DLD1 (cell line): ENCODE results near the gene CD74.

Source experiments
- in situ Hi-C: cut with HindIII; loops from 2 replicates; pipeline ENCODE4 v1.10.0; 2017; ENCODE audit warnings: low sequenced_read_pairs

CD74 gene

DNA sequence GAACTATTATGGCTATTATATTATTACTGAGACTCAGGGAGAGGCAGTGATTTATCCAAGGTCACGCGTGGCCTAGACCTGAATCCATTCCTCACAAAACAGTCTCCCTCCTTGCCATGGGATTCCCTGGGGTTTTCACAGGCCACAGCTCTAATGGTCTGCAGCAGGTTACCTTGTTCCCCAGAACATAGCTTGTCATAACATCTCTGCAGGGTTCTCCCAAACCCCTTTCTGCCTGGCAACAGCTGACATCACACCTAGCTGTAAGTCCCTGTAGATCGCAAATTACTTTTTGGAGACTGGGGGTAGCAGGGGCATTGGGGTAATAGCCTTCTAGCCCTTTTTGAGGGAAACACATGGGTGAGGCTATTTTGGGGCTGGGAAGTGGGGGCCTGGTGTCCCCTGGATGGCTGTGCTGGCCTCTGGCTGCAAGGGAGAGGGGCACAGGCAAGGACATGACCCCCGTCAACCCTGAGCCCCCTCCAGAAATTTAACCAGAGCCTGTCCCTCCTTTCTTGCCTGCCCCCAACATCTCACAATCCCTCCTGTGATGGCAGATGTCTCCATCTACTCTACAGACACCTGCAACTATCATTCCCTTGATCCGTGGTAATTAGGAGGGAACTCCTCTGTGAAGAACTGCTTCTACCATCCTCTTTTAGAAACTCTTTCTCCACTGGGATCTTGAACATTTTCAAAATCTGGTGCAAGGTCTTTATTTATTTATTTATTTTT lies 1.3 kb downstream of the CD74 start:
- in situ Hi-C loops: no loop called here

DNA sequence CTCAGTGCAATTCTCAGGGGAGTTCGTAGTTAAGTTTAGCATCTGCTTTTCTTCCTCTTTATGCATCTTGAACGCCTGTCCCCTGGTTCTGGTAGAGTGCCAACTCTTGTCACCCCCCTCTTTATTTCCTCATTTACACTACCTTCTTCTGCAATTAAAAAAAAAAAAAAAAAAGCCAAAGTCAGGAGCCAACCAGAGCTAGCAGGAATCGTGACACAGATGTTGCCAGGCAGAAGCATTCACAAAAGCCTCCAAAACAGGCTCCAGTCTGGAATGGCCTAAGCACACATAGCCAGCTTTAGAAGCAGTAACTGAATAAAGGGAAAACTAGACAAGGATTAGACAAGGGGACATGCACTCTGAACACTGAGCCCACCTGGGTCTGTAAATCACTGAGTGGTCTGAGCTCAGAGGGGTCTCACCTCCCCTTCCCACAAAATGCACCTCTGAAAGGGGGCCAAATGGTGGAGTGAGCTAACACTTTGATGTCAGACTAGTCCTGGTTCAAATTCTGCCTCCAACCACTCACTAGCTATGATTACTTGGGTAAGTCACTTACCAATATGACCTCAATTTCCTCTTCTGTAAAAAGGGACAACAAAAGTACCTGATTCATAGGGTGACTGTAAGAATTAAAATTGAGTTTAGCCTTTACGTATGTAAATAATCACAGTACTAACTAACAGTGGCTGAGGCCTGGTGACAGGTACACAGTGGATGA lies 2.0 kb downstream of the CD74 start:
- in situ Hi-C loops: no loop called here

DNA sequence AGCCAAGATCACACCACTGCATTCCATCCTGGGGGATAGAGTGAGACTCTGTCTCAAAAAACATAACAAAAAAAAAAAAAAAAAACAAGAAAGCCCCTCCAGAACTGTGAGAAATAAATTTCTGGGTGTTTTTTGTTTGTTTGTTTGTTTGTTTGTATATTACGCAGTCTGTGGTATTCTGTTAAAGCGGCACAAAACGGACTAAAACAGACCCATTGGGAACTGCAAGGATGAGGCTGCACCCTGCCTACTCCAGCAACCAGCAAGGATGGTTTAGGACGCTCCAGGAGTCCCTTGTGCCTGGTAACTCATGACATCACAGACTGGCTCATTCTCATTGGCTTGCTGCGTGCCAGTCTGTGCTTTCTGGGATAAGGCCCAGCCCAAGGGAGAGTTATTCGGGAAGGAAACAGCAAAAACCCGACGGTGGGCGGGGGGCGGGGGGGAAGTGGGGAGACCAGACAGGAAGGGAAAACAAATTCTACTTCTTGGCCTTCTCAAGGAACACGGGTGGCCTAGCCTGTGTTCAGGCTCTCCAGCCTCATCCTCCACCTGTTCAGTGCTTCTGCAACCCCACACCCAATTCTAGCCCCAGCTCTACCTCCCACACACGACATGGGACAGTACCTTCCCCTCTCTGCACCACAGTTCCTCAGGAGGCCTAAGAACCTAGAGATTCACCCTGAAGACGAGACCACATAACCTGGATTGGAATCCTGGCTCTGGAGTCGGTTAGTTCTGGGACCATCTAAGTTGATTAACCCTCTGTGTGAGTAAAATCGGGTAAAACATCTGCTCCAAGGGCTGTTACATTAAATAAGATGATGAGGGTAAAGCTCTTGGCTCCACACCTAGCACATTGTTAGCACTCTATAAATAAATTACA lies 2.8 kb downstream of the CD74 start:
- in situ Hi-C loops: no loop called here

DNA sequence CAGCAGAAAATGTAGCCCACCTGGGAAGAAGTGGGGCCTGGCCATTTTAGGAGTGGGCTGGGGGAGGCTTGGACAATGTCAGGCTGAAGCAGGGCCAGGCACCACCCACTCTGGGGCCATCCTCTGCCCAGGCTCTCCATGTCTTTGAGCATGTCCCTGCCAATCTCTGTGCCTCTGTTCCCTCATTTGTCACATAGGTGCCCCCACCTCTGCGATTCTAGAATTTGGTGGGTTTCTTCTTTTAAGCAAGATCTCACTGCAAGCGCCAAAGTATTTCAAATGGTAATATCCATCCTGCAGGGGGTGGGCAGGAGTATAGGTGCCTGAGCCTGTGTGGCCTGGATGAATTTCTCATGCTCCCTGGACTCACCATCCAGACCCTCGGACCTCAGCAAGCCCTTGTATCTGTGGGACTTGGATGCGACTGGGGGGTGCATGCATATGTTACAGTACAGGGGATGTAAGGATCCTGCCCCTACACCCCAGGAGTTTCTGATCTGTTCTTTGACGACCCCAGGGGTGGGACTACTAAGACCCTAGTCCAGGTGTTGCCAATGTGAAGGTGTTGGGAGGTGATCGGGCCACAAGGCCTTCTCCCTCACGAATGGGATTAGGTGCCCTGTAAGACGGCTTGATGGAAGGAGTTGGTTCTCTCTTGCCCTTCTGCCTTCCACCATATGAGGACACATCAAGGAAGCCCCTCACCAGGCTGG lies 4.3 kb downstream of the CD74 start:
- in situ Hi-C loops: no loop called here

DNA sequence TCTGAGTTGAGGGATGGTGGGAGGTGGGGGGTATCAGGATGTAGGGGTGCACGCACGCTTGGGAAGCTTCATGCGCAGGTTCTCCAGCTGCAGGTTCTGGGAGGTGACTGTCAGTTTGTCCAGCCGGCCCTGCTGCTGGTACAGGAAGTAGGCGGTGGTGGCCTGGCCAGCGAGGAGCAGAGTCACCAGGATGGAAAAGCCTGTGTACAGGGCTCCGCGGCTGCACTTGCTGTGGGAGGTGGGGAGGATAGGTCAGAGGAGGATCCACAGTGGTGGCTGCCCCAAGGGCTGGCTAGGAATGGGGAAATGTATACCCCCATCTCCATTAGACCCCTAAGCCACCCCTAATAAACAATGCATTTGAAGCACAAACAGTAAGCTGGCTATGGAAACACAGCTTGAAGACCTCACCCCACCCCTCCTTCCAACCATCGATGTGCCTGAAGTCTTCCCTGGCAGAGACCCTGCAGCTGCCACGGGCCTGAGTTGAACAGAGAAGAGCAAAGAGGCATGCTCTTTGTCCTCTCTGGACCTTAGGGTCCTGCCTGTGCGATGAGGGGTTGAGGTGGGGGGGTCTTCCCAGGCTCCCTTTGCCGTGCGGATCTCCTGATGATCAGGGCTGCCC lies 5.5 kb downstream of the CD74 start:
- in situ Hi-C loops: no loop called here

DNA sequence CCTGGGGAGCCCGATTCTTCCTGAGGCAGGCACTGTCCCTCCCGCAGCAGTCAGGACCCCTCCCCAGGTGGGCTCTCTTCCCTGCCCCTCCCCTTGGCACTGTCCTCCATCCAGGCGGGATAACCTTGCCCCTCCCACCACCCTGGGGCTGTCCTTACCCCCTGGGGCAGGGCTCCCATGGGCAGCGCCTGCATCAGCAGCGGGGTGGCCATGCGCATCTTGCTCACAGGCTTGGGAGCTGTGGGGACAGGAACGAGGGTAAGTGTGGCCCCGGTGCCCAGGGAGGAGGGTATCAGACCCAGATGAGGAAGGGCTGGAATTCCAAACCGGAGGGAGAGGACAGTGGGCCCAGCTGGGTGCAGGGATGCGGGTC lies 6.0 kb downstream of the CD74 start:
- in situ Hi-C loops: no loop called here

DNA sequence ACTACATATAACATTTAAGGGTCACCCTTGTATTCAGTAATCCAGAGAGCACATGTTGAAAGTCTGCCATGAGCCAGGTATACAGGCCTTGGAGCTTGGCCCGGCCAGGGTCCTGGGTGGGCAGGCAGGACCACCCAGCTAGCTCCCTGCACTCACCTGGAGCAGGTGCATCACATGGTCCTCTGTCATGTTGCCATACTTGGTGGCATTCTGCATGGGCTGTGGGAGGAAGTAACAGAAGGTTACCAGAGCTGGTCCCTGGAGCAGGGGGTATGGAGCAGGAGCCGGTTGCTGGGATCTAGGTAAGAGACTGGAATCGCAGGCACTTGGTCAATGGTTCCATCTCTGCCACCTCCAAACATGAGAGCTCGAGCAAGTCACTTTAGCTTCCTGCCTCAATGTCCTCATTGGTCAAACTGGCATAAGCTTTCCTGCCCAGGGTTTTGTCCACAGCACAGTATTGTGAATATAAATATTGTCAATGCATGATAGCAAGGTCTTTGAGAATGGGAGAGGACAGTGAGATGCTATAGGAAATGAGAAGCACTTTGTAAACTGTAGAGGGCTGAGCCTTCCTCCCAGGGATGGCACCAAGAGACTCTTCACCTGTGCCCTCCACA lies 6.5 kb downstream of the CD74 start:
- in situ Hi-C loops: no loop called here

DNA sequence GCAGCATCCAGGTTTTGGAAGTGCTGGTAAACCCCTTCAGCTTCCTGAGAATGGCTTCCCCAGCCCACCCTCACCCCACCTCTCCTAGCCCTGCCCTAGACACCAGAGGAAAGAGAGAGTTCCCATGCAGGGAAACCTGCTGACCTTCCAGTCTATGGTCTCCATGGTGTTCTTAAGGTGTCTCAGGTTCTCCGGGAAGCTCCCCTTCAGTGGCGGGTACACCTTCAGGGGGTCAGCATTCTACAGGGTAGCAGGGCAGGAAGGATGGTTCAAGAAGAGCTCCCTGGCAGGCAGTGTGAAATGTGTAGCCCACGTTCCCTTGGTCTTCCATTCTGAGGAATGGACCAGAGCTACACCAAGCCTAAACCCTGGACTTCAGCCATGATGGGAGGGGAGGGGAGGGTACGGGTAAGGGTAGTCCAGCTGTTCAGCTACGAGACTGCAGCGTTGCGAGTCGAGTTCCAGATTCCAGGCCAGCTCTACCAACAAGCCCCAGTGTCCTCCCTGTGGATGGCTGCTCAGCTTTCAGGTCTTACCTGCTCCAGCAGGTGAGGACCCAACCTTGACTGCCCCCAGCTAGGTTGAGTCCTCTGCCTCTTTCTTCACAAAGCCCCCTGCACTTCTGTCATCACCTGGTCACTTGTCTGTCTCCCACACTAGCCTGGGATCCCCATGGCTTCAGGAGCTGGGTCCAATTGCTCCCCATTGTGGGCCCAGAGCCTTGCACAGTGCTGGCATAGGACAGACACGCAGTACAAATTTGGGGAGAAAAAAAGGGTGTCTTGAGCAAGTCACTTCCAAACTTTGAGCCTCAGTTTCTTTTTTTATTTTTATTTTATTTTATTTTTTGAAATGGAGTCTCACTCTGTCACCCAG lies 7.5 kb downstream of the CD74 start:
- in situ Hi-C loops: loop anchor here (5.0 kb wide), 1 partner anchor 133 kb away; no protein-coding TSS in a partner anchor

DNA sequence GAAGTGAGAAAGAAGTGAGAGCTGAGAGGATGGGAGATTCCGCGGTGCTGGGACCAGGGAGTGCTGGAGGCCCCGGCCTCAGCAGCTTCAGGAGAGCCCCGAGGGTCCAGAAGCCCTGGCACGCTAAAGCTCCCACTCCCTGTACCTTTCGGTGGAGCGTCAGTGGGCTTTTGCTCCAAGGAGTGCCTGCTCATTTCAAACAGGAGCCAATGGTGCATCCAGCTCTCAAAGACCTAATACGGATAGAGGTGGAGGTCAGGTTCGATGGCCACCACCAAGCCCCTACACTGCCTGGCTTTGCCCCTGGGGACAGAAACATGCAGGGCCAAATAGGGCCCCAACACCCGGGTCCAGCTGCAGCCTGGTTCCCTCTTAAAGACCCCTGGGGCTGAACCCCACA lies 8.2 kb downstream of the CD74 start:
- in situ Hi-C loops: loop anchor here (5.0 kb wide), 1 partner anchor 132 kb away; no protein-coding TSS in a partner anchor

DNA sequence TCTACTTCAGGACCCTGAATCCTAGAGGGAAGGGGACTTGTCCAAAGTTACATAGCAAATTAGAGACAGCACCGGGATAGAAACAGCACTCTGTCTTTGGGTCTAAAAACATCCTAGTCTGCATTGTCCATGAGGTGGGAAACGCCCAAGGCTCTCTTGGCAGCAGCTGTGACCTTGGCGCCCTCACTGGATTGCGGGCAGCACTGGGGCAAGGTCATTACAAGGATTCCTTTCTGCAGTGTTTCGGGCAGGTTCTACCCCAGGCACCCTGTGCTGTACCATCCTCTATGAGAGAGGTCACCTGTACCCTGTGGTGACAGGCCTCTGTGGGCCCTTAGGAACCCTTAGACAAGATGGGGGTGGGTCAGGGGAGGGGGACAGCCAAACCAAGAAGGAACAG lies 8.6 kb downstream of the CD74 start:
- in situ Hi-C loops: loop anchor here (5.0 kb wide), 1 partner anchor 132 kb away; no protein-coding TSS in a partner anchor

DNA sequence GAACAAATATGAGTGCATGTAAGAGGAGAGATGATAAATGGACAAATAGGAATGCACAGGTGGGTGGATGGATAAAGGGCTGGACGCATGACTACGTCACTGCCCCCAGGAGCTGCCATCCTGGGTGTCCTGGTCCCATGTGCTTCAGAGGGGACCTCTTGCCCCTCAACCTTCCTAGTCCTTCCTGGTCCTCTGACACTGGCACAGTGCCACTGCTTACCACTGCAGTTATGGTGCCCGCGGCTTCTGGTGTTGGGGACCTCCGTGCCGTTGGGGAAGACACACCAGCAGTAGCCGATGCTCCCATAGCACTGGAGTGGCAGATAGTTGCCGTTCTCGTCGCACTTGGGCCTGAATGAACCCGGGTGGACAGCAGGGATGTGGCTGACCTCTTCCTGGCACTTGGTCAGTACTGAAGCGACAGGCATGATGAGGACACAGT lies 9.8 kb downstream of the CD74 start:
- in situ Hi-C loops: loop anchor here (5.0 kb wide), 1 partner anchor 131 kb away; no protein-coding TSS in a partner anchor

DNA sequence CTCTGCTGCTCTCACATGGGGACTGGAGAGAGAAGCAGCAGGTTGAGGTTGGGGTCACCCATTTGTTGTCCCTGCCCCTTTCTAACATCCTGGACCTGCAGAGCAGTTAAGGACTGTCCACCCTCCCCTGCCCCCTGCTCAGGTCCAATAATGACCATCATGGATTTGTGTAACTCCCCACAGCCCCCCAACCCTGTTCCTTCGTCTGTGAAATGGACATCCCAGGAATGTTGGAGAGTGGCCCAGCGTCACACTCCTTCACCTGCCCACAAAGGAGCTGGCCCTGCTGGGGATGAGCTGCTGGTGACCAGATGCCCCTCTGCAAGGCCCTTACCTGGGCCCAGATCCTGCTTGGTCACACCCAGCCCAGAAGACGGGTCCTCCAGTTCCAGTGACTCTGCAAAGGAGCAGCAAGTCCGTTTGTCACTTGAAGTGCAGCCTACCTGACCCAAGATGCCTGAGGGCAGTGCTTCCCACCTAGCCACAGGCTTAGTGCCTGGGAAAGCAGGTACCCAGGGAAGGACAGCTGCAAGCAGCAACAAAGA lies 10.4 kb downstream of the CD74 start:
- in situ Hi-C loops: loop anchor here (5.0 kb wide), 1 partner anchor 130 kb away; no protein-coding TSS in a partner anchor

DNA sequence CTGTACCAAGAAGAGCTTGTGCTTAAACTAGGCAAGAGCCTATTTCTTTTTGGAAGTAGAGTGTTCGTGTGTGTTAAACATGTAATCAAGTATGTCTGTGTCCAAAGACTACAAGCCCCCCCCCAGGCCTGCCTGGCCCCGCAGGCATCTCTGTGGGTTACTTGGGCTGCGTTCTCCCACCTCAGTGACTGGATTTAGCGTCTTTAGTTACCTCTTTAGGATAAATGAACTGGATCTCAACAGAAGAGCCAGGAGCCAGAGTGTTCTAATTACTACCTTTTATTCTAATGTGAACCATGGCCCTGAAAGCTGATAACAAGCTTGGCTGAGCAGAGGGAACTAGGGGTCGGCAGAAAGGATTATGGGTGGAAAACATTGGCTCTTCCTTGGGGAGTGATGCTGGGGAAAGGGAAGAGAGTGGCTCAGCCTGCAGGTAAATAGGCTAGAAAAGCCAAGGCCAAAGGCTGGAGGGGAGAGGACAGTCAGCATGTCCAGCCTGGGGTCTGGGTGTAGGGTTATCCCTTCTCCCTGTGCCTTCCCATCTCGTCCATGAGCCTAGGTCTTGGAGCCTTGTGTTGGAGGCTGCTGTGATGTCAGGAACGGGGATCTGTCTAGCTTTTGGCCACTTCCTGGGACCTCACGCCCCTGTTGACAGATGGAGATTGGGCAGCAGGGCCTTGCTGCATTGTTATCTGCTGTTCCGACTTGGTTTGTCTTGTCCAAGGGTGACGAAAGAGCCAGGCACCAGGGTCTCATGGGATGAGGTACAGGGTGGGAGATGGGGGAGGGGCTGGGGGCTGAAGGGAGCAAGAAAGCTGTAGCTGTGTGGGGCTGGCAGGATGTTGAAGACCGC lies 11.1 kb downstream of the CD74 start:
- in situ Hi-C loops: loop anchor here (5.0 kb wide), 1 partner anchor 129 kb away; no protein-coding TSS in a partner anchor

DNA sequence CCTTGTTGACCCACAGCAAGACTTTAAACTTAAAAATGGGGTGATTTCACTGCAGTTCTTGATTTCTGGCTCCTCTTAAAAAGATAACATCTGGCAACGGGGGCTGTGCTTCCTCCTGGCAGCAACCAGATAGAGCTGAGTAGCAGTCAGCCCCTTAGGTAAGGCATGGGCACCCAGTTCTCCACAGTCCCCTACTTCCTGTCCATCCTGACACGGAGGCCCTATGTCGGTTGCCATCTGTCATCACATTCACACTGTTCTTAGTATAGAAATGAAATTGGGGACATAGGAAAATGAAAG lies 11.7 kb downstream of the CD74 start:
- in situ Hi-C loops: loop anchor here (5.0 kb wide), 1 partner anchor 129 kb away; no protein-coding TSS in a partner anchor

DNA sequence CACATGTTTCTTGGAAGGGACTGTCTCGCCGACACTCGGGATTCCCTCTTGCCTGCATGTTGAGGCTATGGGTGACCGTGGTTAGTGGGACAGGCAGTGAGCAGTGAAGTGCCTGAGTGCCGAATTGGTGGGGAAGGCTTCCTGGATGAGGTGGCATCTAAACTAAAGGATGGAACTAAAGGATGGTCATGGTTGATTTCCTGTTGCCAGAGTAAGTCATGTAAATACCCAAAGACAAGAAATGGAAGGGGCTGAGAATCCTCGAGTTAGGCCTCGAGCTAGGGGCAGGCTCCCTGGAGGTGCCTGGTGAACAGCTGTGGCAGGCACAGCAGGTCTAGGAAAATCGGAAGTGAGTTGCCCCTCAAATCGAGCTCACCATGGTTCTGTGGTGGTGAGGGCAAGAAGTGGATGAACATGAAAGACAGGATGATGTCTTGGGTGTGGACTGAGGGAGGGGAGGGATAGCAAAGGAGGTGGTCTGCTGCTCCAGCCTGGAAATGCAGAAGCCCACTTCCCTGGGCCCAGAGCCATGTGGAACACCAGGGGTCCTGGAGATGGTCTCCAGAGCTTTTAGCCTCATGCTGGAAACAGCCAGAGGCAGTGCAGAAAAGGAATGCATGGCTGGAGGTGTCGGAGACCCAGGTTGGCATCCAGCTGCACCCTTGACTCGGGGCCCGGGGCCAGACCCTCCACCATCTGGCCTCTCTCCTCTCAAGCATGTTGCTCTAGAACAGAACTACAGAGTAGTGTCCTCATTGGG lies 12.2 kb downstream of the CD74 start:
- in situ Hi-C loops: loop anchor here (5.0 kb wide), 1 partner anchor 128 kb away; no protein-coding TSS in a partner anchor

DNA sequence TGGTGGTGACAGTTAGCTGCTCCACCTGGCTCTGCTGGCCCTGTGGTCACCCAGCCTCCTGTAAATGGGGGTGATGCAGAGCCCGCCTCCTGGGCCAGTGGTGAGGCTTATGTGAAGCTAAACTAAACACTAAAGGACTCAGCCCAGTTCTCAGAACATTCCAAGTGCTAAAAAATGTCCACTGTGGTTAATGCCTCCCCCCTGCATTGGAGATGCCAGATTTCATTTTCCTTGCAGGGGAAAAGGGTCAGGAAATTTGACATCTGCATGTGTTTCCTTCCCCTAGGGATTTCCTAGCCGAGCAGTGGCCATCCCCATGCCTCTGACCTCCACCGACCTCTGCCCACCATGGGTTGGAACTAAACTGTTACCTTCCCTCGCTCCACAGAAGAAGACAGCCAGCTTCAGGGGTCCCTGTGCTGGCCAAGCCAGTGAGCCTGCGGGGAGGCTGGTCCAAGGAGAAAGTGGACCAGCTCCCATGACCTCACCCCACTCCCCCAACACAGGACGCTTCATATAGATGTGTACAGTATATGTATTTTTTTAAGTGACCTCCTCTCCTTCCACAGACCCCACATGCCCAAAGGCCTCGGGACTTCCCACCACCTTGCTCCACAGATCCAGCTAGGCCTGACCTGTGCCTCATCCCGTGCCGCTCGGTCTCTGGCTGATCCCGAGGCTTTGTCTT lies 13.0 kb downstream of the CD74 start:
- in situ Hi-C loops: loop anchor here (5.0 kb wide), 1 partner anchor 127 kb away; no protein-coding TSS in a partner anchor
